ENCODE data around the gene ITGB1. TPM values are rescaled to one million over a fixed set of nuclear protein-coding genes. Genes with fewer than 3 reads are reported as not detected.
A peak's percentile ranks its signal among the peaks of the same experiment; 100 is the strongest.
"Not testable (repeated sequence)": the region's sequence is repeated elsewhere in the genome, so short reads cannot be mapped to it uniquely, and the experiment has no call there.

ITGB1 gene
- total RNA-seq, 1 experiment from 2014 or later, result 317 TPM

DNA sequence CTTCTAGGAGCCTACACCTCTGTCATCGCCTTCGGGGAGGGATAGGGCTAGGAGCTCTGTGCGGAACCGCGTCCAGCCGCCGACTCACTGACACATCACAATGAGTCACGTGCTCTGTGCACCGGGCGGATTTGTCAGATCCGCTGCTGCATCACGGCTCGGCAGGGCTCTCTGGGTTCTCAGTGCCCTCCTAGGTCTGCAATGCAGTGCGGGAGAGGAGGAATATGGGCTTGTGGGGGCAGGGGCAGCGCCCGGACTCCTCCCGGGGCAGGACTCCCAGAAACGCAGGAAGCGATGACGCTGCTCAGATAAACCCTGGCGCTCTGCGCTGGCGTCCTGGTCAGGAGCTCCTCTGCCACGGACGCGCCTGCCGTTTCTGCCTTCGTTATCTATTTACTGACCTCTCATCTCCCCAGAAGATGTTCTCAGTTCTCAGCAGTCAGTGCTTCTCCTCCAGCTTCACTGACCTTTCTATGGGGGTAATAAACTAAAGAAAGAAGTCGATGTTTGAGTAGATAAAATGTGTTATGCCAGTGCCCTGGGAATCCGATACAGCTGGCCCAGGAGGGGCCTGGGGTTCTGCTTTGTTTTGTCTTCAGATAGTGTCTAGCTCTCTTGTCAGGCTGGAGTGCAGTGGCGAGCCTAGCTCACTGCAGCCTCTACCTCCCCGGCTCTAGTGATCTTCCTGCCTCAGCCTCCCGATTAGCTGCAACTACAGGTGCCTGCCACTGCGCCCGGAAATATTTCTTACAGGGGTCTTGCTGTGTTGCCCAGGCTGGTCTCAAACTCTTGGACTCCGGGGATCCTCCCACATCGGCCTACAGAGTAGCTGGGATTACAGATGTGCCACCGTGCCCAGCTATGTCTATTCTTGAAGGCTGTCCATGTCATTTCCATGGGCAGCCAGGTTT is 22.8 kb upstream of the ITGB1 start (continued):
- TF ChIP-seq, protein P1, sequence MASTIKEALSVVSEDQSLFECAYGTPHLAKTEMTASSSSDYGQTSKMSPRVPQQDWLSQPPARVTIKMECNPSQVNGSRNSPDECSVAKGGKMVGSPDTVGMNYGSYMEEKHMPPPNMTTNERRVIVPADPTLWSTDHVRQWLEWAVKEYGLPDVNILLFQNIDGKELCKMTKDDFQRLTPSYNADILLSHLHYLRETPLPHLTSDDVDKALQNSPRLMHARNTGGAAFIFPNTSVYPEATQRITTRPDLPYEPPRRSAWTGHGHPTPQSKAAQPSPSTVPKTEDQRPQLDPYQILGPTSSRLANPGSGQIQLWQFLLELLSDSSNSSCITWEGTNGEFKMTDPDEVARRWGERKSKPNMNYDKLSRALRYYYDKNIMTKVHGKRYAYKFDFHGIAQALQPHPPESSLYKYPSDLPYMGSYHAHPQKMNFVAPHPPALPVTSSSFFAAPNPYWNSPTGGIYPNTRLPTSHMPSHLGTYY (CRISPR knock-in tag; IDR thresholded peaks at IDR 0.05), result no peak

- ChIA-PET POLR2A (interaction anchor here (0.9 to 1.3 kb wide), 3 partner anchors 18 to 29 kb away, joined by 3 to 6 read pairs (median 4); no protein-coding TSS in a partner anchor), CTCF (interaction anchor here (1.1 to 2.2 kb wide), 8 partner anchors 15 to 184 kb away, joined by 3 to 31 read pairs (median 4); no protein-coding TSS in a partner anchor)
- Mint-ChIP-seq H3K4me1 (peaks cover 45% of the 10 kb centered on the region), H3K36me3 (no peaks in the 10 kb centered on the region), H3K27ac (peak overlapping the region; percentile 97), H3K27me3 (ENCODE audit: low read depth) (no peaks in the 10 kb centered on the region), H3K9me3 (0 out of 2 replicates have a peak, but pooled peaks cover 4% of the 10 kb centered on the region), H3K4me3 (peak overlapping the region; percentile 83)
- no peak for DNase-seq (ENCODE audit: low spot score)
- 0 out of 2 replicates have a peak, but pooled peaks have one; percentile 19 for TF ChIP-seq CREM (CRISPR knock-in tag; IDR thresholded peaks at IDR 0.05)
- TF ChIP-seq RELA (CRISPR knock-in tag; IDR thresholded peaks at IDR 0.05; ENCODE audit: borderline replicate concordance), result no peak
- TF ChIP-seq ZNF396 (CRISPR knock-in tag; IDR thresholded peaks at IDR 0.05; ENCODE audit: borderline replicate concordance), result no peak
- TF ChIP-seq TEAD4 (CRISPR knock-in tag; IDR thresholded peaks at IDR 0.05), result no peak
- TF ChIP-seq, protein P2, sequence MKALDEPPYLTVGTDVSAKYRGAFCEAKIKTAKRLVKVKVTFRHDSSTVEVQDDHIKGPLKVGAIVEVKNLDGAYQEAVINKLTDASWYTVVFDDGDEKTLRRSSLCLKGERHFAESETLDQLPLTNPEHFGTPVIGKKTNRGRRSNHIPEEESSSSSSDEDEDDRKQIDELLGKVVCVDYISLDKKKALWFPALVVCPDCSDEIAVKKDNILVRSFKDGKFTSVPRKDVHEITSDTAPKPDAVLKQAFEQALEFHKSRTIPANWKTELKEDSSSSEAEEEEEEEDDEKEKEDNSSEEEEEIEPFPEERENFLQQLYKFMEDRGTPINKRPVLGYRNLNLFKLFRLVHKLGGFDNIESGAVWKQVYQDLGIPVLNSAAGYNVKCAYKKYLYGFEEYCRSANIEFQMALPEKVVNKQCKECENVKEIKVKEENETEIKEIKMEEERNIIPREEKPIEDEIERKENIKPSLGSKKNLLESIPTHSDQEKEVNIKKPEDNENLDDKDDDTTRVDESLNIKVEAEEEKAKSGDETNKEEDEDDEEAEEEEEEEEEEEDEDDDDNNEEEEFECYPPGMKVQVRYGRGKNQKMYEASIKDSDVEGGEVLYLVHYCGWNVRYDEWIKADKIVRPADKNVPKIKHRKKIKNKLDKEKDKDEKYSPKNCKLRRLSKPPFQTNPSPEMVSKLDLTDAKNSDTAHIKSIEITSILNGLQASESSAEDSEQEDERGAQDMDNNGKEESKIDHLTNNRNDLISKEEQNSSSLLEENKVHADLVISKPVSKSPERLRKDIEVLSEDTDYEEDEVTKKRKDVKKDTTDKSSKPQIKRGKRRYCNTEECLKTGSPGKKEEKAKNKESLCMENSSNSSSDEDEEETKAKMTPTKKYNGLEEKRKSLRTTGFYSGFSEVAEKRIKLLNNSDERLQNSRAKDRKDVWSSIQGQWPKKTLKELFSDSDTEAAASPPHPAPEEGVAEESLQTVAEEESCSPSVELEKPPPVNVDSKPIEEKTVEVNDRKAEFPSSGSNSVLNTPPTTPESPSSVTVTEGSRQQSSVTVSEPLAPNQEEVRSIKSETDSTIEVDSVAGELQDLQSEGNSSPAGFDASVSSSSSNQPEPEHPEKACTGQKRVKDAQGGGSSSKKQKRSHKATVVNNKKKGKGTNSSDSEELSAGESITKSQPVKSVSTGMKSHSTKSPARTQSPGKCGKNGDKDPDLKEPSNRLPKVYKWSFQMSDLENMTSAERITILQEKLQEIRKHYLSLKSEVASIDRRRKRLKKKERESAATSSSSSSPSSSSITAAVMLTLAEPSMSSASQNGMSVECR (CRISPR knock-in tag; IDR thresholded peaks at IDR 0.05; ENCODE audit: borderline replicate concordance), result no peak
- TF ChIP-seq SP1 (CRISPR knock-in tag; conservative IDR thresholded peaks at IDR 0.05), result no peak
- 0 out of 2 replicates have a peak, but pooled peaks have one; percentile 19 for TF ChIP-seq E2F5 (CRISPR knock-in tag; IDR thresholded peaks at IDR 0.05)
- no peak for ATAC-seq
Measured at GRCh38 chr10:32980242-32980557, 22.2 kb upstream of the ITGB1 start.

DNA sequence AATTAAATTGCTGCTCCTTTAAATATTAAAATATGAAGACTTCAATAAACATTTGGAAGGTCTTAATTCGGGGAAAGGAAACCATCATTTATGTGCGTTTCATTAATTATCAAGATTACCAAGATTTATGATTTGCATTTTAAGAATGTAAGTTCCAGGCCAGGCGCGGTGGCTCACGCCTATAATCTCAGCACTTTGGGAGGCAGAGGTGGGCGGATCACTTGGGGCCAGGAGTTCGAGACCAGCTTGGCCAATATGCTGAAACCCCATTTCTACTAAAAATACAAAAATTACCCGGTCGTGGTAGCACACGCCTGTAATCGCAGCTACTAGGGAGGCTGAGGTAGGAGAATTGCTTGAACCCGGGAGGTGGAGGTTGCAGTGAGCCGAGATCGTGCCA is 21.7 kb upstream of the ITGB1 start:
- not testable (repeated sequence) for H3K27me3 Mint-ChIP-seq (ENCODE audit: low read depth); H3K27ac Mint-ChIP-seq; H3K36me3 Mint-ChIP-seq; H3K9me3 Mint-ChIP-seq; ATAC-seq; DNase-seq (ENCODE audit: low spot score)
- CTCF ChIA-PET, result interaction anchor here (1.1 to 2.2 kb wide), 5 partner anchors 15 to 136 kb away, joined by 3 to 31 read pairs (median 4); no protein-coding TSS in a partner anchor
- POLR2A ChIA-PET, result interaction anchor here (0.9 to 1.3 kb wide), 3 partner anchors 18 to 29 kb away, joined by 3 to 6 read pairs (median 4); no protein-coding TSS in a partner anchor
- H3K4me1 Mint-ChIP-seq, result peaks cover 43% of the 10 kb centered on the region
- H3K4me3 Mint-ChIP-seq, result peak overlapping the region; percentile 37; the same call in 1 of the 2 replicates

- peaks cover 42% of the 10 kb centered on the region for H3K4me1 Mint-ChIP-seq
- no peak for ATAC-seq
- DNase-seq (ENCODE audit: low spot score), result no peak
- no peak overlapping the region for H3K27ac Mint-ChIP-seq
- H3K27me3 Mint-ChIP-seq (ENCODE audit: low read depth), result no peaks in the 10 kb centered on the region
- H3K36me3 Mint-ChIP-seq, result no peaks in the 10 kb centered on the region
- CTCF ChIA-PET, result no interaction called here
- H3K9me3 Mint-ChIP-seq, result 0 out of 2 replicates have a peak, but pooled peaks cover 4% of the 10 kb centered on the region
- H3K4me3 Mint-ChIP-seq, result no peak overlapping the region
- POLR2A ChIA-PET, result no interaction called here
- no peak for TF ChIP-seq CREM (CRISPR knock-in tag; IDR thresholded peaks at IDR 0.05)
- no peak for TF ChIP-seq ZNF671 (CRISPR knock-in tag; IDR thresholded peaks at IDR 0.05)
- no peak for TF ChIP-seq ZNF423 (CRISPR knock-in tag; IDR thresholded peaks at IDR 0.05)
- TF ChIP-seq ESRRA (CRISPR knock-in tag; IDR thresholded peaks at IDR 0.05; ENCODE audit: borderline replicate concordance), result no peak
- TF ChIP-seq ZNF232 (CRISPR knock-in tag; IDR thresholded peaks at IDR 0.05), result no peak
- TF ChIP-seq RORB (CRISPR knock-in tag; IDR thresholded peaks at IDR 0.05), result no peak
- TF ChIP-seq, protein P3, sequence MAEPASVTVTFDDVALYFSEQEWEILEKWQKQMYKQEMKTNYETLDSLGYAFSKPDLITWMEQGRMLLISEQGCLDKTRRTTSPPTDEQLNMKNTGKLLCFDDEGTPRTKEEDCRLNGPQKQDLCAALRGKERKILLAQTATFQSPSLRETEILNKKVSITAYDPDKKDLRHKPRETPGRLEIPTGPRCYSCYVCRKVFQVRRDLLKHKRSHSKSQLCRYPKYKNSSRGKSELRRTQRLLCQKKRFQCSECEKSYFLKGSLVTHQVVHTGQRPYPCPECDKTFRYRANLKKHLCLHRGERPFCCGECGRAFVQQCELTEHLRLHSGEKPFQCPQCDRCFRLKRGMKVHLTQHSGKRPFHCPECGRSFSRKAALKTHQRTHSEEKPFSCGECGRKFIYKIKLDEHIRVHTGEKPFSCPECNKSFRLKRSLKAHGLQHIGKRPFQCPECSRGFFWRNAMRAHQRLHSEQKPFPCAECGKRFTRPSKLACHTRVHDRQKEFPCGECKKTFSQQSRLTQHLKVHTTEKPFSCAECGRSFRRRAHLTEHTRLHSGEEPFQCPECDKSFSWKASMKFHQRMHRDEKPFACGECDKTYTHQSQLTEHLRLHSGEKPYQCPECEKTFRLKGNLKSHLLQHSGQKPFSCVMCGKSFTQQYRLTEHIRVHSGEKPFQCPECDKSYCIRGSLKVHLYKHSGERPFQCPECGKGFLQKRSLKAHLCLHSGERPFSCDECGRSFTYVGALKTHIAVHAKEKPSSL (CRISPR knock-in tag; conservative IDR thresholded peaks at IDR 0.05), result no peak
- TF ChIP-seq ZNF121 (CRISPR knock-in tag; IDR thresholded peaks at IDR 0.05), result no peak
- no peak for TF ChIP-seq MAX (CRISPR knock-in tag; IDR thresholded peaks at IDR 0.05)
- TF ChIP-seq SP1 (CRISPR knock-in tag; conservative IDR thresholded peaks at IDR 0.05), result no peak
- no peak for TF ChIP-seq PRRX2 (CRISPR knock-in tag; IDR thresholded peaks at IDR 0.05)
- no peak for TF ChIP-seq CBFB (CRISPR knock-in tag; IDR thresholded peaks at IDR 0.05; ENCODE audit: low read depth)
- TF ChIP-seq, protein P4, sequence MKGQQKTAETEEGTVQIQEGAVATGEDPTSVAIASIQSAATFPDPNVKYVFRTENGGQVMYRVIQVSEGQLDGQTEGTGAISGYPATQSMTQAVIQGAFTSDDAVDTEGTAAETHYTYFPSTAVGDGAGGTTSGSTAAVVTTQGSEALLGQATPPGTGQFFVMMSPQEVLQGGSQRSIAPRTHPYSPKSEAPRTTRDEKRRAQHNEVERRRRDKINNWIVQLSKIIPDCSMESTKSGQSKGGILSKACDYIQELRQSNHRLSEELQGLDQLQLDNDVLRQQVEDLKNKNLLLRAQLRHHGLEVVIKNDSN (CRISPR knock-in tag; IDR thresholded peaks at IDR 0.05), result no peak
Measured at GRCh38 chr10:32979041-32979440, 21.0 kb upstream of the ITGB1 start.

Data from WTC11 (cell line).